HG03108 (cell line): Measurements from ENCODE around the gene LGALS4.
"Not testable (repeated sequence)": the region's sequence is repeated elsewhere in the genome, so short reads cannot be mapped to it uniquely, and the experiment has no call there.

Experiments
- ATAC-seq: cut with Tn5 transposase; IDR thresholded peaks from one replicate; pipeline ENCODE4 v1.9.1; 2021; ENCODE audit warnings: moderate library complexity; ENCODE audit not compliant: unreplicated experiment

Gene LGALS4

GRCh38 chr19:38796154-38796553 lies 16.6 kb downstream of the LGALS4 start:
- no peak for ATAC-seq

- no peak for ATAC-seq
Observed at GRCh38 chr19:38795549-38795948, 17.2 kb downstream of the LGALS4 start.

GRCh38 chr19:38793671-38794070 lies 19.1 kb downstream of the LGALS4 start:
- ATAC-seq = no peak

GRCh38 chr19:38793177-38793576 lies 19.6 kb downstream of the LGALS4 start:
- no peak for ATAC-seq

- ATAC-seq = no peak
Observed at GRCh38 chr19:38792250-38793111, 20.3 kb downstream of the LGALS4 start.

GRCh38 chr19:38791451-38792064 lies 21.2 kb downstream of the LGALS4 start:
- peak; percentile 76 for ATAC-seq

GRCh38 chr19:38790507-38791403 lies 22.0 kb downstream of the LGALS4 start:
- not testable (repeated sequence) for ATAC-seq

GRCh38 chr19:38788478-38789243 lies 24.1 kb downstream of the LGALS4 start, which contains the start of gene LGALS7B:
Gene LGALS7B, plus strand, starts transcription at chr19:38789200. Its CDS starts 27 bp downstream, at chr19:38789227.
- no peak for ATAC-seq

- ATAC-seq = no peak
Observed at GRCh38 chr19:38786572-38787265, 26.0 kb downstream of the LGALS4 start.

- ATAC-seq = not testable (repeated sequence)
Observed at GRCh38 chr19:38786061-38786460, 26.7 kb downstream of the LGALS4 start.

- ATAC-seq = no peak
Observed at GRCh38 chr19:38785187-38785699, 27.5 kb downstream of the LGALS4 start.

- ATAC-seq = no peak
Observed at GRCh38 chr19:38784224-38784623, 28.5 kb downstream of the LGALS4 start.

GRCh38 chr19:38782212-38782611 lies 30.5 kb downstream of the LGALS4 start:
- not testable (repeated sequence) for ATAC-seq

- ATAC-seq = no peak
Observed at GRCh38 chr19:38781058-38781457, 31.7 kb downstream of the LGALS4 start.

- no peak for ATAC-seq
Observed at GRCh38 chr19:38780443-38780842, 32.3 kb downstream of the LGALS4 start.

GRCh38 chr19:38778733-38779132 lies 34.0 kb downstream of the LGALS4 start:
- ATAC-seq = no peak

GRCh38 chr19:38774181-38774950 lies 38.4 kb downstream of the LGALS4 start:
- ATAC-seq = no peak

GRCh38 chr19:38773469-38774177 lies 39.1 kb downstream of the LGALS4 start, which contains the start of gene LGALS7:
Gene LGALS7, minus strand, starts transcription at chr19:38773517. Its CDS starts 25 bp downstream, at chr19:38773492.
- no peak for ATAC-seq
